ENCODE results near the gene SLC44A1.

SLC44A1 gene

DNA sequence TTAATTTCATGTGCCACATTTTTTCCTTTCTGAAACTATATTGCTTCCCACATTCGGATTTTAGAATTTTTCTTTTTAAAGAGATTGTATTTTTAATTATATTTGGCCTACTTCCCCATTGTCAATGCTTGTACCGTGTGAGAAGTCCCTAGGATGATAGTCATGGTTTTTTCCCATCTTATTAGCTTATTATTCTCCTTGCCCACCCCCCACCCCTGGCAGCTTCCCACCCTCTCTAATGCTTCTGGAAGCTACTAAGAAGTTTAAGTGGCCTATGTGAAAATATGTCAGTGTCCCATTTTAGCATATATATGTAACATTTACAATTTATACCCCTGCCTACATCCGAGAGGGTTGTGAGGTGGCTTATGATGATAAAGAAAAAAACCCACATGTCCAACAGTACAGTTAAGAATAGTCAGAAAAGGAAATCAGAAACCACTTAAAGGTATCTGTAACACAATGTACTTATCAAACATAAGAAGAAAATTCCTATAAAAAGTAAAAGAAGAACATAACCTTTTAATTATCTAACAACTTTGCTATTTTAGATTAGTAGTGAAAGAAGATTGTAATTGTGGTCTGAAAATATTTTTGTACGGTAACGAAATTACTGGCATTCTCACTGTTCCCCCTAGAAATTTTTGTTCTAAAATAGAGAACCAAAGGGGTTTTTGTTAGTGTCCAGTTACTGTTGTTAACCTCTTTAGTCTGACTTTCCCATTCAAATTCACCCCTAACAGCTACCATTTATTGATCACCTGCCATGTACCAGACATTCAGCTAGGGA is 62.1 kb downstream of the SLC44A1 start:
- no peak for DNase-seq

DNA sequence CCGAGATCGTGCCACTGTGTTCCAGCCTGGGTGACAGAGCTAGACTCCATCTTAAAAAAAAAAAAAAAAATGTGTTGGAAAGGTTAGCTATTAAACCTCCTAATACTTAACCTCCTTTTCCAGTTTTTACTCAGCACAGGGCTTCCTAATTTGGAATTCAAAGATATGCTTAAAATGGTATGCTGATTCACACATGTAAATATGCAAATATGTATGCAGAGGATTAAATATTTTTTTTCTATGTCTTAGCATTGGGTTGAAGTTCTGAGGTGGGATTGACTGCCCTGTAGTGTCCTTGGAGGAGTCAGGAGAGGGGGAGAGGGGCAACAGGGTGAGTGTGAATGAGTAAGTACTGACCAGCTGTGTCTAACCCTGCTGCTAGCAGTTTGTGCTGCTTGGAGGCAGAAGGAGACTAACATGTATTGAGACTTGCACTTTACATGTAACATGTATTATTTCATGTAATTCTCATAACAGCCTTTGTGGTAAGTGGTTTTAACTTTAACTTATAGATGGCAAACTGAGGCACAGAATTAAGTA is 63.2 kb downstream of the SLC44A1 start:
- DNase-seq: no peak

DNA sequence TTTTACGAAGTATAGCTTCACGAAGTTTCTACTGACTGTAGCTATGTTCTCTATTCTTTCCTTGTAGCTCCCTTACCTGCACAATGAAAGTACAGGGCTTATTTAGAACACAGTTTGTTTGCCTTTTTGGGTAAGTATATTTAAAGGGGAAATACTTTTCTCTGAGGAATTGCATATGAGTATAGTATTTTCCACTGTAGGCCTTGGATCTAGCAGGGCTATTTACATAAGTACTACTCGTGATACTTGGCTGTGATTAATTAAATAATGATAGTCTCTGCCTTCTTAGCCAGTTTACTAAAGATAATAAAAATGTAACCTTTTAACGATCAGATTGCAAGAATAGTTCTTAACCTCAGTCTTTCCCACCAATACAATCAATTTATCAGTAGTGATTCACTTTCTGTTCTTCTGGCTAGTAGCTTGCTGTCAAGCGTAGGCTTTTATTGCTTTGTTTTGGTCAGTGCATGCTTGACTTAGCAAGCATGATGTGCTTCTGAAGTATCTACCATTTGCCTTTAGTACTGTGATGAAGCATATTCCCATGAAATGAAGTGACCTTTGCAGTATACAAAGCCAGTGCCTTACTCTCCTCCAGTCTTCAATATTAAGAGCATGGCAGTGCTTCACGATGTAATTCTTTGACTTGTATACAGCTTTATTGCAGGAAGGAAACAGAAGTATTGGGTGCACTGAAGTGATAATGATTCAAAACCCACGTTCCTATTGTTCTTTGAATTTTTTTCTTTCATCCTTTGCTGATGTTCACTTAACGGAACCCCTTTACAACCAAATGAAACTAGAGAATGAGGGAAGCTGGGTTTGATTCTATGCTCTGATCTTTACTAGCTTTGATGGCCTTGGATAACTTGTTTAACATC is 64.2 kb downstream of the SLC44A1 start:
- no peak for DNase-seq

DNA sequence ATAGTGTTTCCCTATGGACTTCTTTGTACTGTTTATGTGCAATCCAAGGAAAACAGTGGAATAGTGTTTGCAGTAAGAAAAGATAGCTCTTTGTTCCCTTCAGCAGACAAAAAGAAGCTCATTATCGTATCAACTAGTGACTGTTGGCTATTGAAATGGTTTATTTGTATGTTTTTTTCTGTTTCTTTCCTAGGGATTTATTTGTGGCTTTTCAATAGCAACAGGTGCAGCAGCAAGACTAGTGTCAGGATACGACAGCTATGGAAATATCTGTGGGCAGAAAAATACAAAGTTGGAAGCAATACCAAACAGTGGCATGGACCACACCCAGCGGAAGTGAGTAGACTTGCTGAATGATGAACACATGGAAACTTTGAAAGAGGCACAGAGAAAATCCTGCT is 65.1 kb downstream of the SLC44A1 start:
- DNase-seq: no peak

DNA sequence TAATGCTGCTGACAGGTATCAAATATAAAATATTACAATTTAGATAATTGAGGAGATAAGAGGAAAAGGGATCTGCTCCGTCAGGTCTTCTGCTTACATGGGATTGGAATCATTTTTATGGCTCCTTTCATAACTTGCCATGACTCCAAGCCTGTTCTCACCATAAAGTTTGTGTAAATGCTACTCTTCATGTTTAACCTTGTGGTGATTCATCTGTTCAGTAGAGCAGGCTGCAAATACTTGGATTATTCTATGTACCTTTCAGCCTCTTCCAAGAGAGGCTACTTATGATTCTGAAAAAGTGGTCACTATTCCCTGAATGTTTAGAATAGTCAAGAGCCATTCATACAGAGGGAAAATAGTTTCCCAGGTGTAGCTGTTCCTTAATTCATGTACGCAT is 66.9 kb downstream of the SLC44A1 start:
- DNase-seq: no peak

DNA sequence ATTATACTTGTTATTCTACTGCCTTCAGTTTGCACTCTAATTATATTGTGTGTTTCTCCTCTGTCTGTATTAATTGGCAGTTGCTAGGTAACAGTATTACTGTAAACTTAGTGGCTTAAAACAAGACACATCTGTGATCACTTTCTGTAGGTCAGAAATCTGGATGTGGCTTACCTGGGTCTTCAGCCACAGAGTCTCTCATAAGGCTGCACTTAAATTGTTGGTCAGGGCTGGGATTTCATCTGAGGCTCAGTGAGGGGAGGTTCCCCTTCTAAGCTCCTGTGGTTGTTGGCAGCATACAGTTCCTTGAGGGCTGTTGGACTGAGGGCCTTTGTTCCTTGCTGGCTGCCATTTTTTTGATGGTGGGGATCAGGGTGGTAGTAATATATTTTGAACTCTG is 68.8 kb downstream of the SLC44A1 start:
- no peak for DNase-seq

DNA sequence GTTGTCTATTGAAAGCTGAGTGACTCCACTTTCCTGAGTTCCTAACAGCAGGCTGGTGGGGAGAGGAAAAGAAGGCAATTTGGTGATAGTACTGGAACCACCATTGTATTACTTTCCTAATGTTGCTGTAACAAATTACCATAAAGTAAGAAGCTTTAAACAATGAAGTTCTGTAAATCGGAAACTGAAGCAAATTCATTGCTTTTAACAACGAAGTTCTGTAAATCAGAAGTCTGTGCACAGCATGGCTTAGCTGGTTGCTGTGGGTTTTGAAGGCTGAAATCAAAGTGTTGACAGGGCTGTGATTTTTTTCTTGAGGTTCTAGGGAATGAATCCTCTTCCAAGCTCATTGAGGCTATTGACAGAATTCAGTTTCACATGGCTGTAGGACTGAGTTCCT is 72.3 kb downstream of the SLC44A1 start:
- no peak for DNase-seq

DNA sequence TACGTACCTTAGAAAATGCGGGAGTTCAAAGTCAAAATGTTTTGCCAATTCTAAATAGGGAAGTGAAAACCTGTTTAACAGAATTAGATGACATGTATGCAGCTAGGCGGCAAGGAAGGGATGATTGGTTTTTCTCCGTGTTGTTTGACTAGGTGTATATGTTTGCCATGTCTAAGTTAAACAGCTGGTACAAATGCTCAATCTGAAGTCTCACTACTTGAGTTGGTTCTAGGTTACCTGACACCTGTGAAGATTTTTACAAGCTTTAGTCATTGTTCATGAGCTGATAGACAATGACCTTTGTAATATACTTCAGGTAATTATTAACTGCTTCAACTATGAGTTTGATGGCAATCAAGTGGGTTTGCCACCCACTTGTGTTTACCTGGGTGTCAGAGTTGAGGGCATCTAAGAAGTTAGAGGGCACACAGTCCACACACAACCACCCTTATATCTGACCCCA is 74.3 kb downstream of the SLC44A1 start:
- no peak for DNase-seq

DNA sequence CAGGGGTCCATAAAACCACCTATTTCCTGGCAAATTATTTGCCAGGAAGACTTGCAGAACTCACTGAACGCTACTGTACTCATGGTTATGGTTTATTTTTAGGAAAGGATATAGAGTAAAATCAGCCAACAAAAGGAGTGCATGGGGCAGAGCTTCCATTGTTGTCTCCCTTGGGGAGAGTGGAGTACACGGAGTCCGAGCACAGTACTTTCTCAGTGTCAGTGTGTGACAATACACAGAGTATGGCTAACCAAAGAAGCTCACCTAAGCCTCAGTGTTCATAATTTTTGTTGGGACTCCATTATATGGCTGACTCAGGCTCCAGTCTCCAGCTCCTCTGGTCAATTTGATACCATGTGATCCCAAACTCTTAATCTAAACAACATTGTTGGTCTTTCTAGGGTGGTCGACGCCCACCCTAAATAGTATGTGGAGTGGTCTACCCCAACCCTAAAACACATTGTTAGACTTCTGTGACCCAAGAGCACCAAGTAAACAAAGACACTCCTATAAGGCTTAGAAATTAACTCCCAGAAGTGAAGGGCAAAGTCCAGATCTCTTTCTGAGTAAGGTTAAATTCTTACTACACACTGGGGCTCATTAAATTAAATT is 74.9 kb downstream of the SLC44A1 start:
- no peak for DNase-seq

DNA sequence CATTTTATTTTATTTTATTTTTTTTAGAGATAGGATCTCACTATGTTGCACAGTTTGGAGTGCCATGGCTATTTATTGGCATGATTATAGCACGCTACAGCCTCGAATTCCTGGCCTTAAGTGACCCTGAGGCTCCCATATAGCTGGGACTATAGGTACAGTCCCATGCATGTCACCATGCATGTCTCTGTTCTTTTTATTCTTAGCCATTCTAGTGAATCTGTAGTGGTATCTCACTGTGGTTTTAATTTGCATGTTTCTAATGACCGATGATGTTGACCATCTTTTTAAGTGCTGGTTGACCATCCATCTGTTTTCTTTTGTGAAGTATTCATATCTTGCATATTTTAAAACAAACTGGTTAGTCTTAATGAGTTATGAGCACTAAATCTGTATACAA is 76.1 kb downstream of the SLC44A1 start:
- DNase-seq: no peak

DNA sequence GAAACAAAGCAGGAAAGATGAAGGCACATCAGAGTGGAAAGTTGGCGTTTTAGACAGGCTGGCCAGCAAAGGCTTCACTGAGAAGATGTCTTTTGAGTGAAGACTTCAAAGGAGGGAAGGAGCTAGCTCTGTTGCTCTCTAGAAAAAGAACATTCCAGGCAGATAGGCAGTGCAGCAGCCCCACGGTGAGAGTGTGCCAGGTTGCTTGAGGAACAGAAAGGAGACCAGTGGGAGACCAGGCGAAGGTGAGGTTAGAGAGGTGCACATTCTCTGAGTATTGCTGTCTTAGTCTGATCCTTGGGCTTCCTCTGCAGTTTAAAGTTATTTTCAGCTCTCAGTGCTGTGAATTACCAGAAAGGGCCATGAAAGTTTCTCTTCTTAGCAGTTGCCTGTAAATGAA is 83.8 kb downstream of the SLC44A1 start:
- no peak for DNase-seq

DNA sequence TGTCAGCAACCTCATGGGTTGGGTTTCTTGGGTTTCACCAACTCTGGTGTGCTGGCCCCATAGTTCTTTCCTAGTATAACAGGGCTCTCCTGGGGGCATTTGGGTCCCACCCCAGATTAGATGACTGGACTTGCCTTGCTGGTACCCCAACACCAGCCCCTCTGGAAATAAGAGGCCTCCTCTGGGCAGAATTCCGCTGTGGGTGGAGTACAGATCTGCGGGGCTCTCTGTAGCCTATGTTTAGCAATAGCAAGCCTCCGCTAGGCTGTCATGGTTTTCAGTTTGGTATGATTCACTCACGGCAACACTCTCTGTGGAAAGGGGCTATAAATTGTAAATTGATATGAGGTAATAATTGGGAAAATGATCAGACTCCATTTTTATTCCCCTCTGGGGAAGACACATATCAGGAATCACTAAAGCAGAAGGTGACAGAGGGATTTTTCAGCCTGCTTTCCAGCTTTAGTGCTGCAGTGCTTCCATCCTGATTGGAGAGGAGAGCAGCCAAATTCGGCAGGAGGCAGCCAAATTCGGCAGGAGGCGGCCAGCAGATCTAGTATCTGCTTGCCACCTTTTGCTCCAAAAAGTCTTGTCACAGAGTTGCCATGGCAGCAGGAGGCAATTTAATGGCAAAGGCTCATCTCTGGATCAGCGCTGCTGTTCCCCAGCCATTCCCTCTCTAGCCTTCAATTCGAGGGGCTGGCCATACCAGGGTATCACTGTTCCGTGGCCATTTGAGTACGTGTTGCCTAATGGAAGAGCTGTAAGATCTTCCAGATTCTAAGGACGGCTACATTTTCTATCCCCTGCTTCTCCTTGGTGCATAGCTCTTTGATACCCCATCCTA is 84.6 kb downstream of the SLC44A1 start:
- no peak for DNase-seq

DNA sequence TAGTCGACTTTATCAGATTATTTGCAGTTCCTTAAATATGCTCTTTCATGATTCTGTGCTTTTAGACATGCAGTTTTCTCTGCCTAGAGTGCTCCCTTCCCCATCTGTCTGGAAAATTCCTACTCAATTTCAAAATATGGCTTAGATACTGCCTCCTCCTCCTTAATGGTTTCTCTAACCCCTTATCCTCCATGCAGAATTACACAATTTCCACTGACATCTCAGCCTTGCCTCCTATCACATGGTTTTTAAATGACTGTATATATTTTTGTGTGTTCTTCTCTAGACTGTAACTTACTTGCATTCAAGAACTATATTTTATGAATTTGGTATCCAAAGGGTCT is 85.2 kb downstream of the SLC44A1 start:
- DNase-seq: no peak

DNA sequence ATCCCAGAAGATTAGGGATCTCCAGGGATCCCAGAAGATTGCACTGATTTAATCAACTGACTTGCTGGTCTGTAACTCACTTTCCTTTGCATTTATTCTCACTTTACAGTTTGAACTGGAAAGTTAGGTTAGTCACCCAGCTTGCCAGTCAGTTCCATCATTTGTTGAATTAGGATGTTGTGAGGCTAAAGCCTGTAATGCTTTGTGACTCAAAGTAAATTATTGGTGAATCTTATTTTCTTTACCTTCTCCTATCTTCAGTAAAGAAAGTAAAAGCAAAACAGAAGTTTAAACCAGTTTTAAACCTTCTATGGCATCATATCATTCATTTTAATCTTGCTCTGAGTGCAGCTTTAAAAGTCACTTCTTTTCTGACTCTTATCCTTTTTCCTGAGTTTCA is 85.8 kb downstream of the SLC44A1 start:
- DNase-seq: no peak

DNA sequence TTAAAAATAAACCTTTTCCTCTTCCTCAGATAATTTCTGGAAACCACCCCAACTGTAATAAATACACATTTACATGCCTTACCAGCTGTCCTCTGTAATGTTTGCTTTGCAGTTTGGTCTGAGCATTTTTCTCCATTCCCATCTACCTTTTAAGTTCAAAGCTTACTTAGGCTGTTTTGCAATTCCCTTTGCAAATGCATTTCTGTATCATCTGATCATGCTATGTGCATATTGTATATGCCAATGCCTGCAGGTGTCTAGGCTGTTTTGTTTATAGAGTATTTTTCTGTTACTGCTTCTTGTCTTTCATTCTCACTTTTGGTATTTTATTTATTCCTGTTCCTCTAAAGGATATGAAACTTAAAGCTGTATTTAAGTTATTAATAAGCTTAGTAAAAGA is 86.3 kb downstream of the SLC44A1 start:
- DNase-seq: no peak

DNA sequence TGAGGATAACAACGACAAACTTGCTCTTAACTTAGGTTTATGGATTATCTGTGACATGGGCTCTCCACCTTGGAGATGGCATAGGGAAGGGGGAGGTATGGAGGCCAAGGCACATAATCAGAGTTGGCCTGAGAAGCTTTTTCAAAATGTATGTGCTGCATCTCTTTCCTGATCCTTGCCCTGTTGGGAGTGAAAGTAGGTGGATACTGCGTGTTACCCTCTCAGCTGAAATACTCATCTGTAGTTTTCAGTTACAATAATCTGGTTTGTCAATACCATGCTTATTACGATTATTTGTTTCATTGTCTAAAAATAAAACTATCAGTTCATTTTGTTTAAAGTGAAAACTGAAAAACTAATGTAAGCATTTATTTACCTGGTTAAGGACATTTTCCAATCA is 86.7 kb downstream of the SLC44A1 start:
- no peak for DNase-seq

DNA sequence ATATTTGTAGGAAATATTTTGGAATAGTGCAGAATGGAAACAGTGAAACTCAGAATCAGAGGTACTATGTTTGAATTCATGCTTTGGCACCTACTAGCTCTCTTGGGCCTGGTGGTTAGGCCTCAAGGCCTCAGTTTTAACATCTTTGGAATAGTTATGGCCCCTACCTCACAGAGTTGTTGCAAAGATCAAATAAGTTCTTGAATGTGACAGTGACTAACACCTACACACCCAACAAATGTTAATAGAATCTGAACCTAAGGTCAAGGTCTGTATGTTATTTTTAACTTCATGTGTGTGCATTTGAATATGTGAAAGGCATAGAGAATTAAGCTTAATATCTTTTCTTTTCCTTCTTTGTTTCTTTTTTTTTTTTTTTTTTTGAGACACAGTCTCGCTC is 87.3 kb downstream of the SLC44A1 start:
- DNase-seq: no peak

DNA sequence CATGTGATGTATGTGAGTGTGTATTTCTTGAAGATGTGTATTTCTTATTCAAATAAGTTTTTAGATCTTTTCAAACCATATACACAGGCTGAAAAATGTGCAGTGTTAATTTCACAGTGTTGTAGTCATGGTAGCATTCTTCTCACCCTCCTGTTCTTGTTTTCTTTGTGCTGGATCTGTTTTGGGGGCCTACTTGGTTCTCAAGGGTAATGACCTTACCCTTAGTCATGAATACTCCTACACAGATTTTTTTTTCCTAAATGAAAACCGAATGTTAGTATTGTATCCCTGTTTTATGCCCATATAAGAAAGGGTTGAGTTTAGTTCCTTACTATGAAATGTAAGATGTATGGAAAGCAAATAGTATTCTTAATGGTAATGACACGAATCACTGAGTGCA is 88.0 kb downstream of the SLC44A1 start:
- no peak for DNase-seq

DNA sequence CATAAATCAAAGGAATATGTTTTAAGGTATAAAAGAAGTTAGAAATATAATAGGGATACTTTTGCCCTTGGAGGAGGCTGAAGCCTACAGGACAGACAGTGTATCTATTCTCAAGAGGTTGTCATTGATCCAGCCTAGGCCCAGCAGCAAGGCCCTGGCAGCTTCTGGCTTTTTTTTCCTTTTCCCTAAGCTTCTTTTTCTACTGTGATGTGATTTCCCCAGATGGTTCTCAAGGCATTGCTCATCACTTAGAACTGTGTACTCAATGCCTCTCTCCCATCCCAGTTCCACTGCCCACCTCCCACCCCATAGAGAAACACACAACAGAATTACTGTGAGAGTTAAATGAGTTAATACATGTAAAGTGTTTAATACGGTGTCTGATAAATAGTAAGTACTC is 88.6 kb downstream of the SLC44A1 start:
- DNase-seq: no peak

DNA sequence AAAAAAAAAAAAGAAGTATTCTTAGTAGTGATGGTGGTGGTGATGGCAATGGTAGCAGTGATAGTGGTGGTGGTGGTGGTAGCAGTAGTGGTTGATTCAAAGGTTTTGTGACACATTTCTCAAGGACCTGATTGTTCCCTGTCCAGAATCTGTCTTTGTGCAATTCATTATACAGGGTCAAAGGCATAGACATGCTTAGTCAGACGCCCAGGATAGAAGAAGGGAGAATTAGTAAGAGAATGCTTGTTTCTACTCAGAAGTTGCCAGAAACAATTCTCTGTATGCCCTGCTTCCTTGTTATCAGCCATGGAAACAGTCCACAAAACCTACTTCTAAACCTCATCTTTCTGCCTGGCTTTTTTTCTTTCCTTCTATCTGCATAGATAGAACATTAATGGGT is 89.4 kb downstream of the SLC44A1 start:
- DNase-seq: no peak

DNA sequence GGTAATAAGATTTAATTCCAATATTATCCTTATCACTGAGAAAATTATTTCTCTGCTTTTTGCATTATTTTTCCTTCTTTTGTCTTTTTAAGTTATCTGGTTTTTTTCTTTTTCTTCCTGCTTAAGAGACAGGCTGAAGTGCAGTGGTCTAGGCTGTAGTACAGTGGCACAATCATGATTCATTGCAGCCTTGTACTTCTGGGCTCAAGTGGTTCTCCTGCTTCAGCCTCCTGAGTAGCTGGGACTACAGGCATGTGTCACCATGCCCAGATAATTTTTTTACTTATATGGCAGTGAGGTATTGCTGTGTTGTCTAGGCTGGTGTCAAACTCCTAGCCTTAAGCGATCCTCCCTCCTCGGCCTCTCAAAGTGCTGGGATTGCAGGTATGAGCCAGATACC is 93.9 kb downstream of the SLC44A1 start:
- no peak for DNase-seq

DNA sequence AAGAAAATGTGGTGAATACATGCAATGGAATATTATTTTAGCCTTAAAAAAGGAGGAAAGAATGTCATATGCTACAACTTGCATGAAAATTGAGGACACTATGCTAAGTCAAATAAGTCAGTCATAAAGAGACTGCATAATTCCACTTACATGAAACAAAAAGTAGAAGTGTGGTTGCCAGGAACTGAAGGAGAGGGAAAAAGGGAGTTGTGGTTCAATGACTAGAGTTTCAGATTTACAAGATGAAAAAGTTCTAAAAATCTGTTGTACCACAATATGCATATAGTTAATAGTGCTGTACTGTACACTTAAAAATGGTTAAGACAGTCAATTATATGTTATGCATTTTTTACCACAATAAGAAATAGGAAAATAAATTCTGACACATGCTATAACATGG is 95.4 kb downstream of the SLC44A1 start:
- DNase-seq: no peak

Data from CD4-positive, alpha-beta T cell treated with Interleukin-6 for 4 hours (primary cell).